ENCODE measurements around the gene TBC1D23. TPM values are rescaled to one million over a fixed set of nuclear protein-coding genes. Genes with fewer than 3 reads are reported as not detected.

The TBC1D23 gene
- total RNA-seq, 1 experiment from 2014 or later: 68.0 TPM

DNA sequence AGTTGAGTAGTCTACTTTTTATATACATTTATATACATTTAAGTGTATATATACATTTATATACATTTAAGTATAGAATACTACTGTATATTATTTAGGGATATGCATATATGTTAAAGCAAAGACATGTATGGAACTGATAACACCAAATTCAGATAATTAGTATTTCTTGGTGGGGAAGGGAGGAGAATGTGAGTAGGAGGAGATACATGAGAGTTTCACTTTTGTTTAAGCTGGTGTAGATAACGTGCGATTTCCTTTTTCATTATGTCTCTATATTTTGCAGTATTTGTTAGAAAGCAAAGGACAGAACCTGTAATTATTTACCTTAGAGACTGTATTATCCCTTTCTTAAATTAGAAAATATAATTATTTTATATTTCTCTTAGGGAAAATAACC is 57.1 kb downstream of the TBC1D23 start:
- H3F3A ChIP-seq (ENCODE audit: insufficient read depth, low read depth): peaks cover 20% of the 10 kb centered on the region
- no peaks in the 10 kb centered on the region for H3K9me2 ChIP-seq (ENCODE audit: insufficient read depth)
- H3K27ac ChIP-seq: no peak overlapping the region
- 0 out of 2 replicates have a peak, but pooled peaks cover 3% of the 10 kb centered on the region for H4K20me1 ChIP-seq (ENCODE audit: insufficient read depth)
- no peaks in the 10 kb centered on the region for H3K9me3 ChIP-seq (ENCODE audit: insufficient read depth, low read depth)
- H3K36me3 ChIP-seq (ENCODE audit: low read depth): peaks cover 42% of the 10 kb centered on the region
- TF ChIP-seq, protein P1, sequence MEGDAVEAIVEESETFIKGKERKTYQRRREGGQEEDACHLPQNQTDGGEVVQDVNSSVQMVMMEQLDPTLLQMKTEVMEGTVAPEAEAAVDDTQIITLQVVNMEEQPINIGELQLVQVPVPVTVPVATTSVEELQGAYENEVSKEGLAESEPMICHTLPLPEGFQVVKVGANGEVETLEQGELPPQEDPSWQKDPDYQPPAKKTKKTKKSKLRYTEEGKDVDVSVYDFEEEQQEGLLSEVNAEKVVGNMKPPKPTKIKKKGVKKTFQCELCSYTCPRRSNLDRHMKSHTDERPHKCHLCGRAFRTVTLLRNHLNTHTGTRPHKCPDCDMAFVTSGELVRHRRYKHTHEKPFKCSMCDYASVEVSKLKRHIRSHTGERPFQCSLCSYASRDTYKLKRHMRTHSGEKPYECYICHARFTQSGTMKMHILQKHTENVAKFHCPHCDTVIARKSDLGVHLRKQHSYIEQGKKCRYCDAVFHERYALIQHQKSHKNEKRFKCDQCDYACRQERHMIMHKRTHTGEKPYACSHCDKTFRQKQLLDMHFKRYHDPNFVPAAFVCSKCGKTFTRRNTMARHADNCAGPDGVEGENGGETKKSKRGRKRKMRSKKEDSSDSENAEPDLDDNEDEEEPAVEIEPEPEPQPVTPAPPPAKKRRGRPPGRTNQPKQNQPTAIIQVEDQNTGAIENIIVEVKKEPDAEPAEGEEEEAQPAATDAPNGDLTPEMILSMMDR (conservative IDR thresholded peaks at IDR 0.05): no peak
- TF ChIP-seq EZH2 (IDR thresholded peaks at IDR 0.05; ENCODE audit: low read depth): no peak
- no peaks in the 10 kb centered on the region for H3K79me2 ChIP-seq (ENCODE audit: low read depth)
- H3K4me1 ChIP-seq (replicated peaks; ENCODE audit: insufficient read depth): no peaks in the 10 kb centered on the region
- no peak overlapping the region for H3K4me3 ChIP-seq
- intact Hi-C loops (cut with micrococcal nuclease; ENCODE audit: unreplicated experiment): loop anchor here (2.0 to 10.0 kb wide), 4 partner anchors 273 to 879 kb away; no protein-coding TSS in a partner anchor
- POLR2A ChIA-PET (ENCODE audit: unreplicated experiment): interaction anchor here (0.6 kb wide), 1 partner anchor 815 kb away, joined by 3 read pairs; no protein-coding TSS in a partner anchor
- CTCF ChIA-PET: interaction anchor here (0.6 kb wide), 1 partner anchor 333 kb away, joined by 3 read pairs; no protein-coding TSS in a partner anchor
- no peak for DNase-seq
- no peak overlapping the region for H3K4me2 ChIP-seq
- H3K27me3 ChIP-seq (ENCODE audit: insufficient read depth, low read depth): no peaks in the 10 kb centered on the region
- no peak overlapping the region for H2AFZ ChIP-seq
- no TSS peak for BruUV-seq (replicated peaks)

DNA sequence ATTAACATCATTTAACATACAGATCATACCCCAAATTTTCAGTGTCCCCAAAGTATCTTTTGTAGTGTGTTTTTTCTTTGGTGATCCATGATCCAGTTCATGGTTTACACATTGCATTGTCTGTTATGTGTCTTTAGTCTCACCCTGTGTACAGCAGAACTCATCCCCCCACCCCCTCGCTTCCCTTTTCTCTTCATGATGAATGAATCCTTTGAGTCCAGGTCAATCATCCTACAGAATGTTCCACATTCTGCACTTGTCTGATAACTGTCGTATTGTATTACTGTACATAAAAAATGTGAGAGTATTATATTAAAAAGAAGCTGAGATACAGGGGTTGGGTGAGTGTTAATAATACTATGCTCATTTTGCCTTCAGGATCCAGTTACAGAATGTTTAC is 59.2 kb downstream of the TBC1D23 start:
- H4K20me1 ChIP-seq (ENCODE audit: insufficient read depth): 0 out of 2 replicates have a peak, but pooled peaks cover 3% of the 10 kb centered on the region
- no peak overlapping the region for H3K4me3 ChIP-seq
- H3K36me3 ChIP-seq (ENCODE audit: low read depth): peaks cover 37% of the 10 kb centered on the region
- peaks cover 20% of the 10 kb centered on the region for H3F3A ChIP-seq (ENCODE audit: insufficient read depth, low read depth)
- TF ChIP-seq, protein P1 (conservative IDR thresholded peaks at IDR 0.05): no peak
- no peak for TF ChIP-seq EZH2 (IDR thresholded peaks at IDR 0.05; ENCODE audit: low read depth)
- ChIA-PET POLR2A (ENCODE audit: unreplicated experiment) (no interaction called here), CTCF (no interaction called here)
- H2AFZ ChIP-seq: no peak overlapping the region
- no peaks in the 10 kb centered on the region for H3K27me3 ChIP-seq (ENCODE audit: insufficient read depth, low read depth)
- intact Hi-C loops (cut with micrococcal nuclease; ENCODE audit: unreplicated experiment): loop anchor here (5.0 to 10.0 kb wide), 4 partner anchors 402 to 877 kb away; no protein-coding TSS in a partner anchor
- H3K4me1 ChIP-seq (replicated peaks; ENCODE audit: insufficient read depth): no peaks in the 10 kb centered on the region
- no peak overlapping the region for H3K27ac ChIP-seq
- BruUV-seq (replicated peaks): no TSS peak
- no peak for DNase-seq
- no peaks in the 10 kb centered on the region for H3K9me2 ChIP-seq (ENCODE audit: insufficient read depth)
- H3K79me2 ChIP-seq (ENCODE audit: low read depth): no peaks in the 10 kb centered on the region
- H3K9me3 ChIP-seq (ENCODE audit: insufficient read depth, low read depth): no peaks in the 10 kb centered on the region
- no peak overlapping the region for H3K4me2 ChIP-seq

DNA sequence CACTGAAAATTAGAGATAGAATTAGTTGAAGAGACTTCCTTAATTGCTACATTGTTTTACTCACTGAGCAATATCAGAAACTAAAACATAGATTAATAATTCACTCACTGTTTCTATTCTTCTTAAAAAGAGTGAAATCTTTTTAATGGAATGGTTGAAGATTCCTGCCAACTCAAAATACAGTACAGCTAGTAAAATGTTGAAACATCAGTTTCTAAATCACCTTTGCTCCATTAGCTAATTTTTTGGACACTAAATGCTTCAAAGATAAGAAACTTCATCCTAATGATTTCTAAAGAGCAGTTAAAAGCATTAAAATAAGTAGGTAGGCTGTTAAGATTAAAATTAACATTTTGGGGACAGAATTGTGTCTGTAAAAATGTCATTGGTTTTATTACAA is 63.3 kb downstream of the TBC1D23 start:
- Histone ChIP-seq H3K79me2 (ENCODE audit: low read depth) (no peaks in the 10 kb centered on the region), H2AFZ (no peak overlapping the region), H3K4me1 (replicated peaks; ENCODE audit: insufficient read depth) (no peaks in the 10 kb centered on the region), H3K9me3 (ENCODE audit: insufficient read depth, low read depth) (no peaks in the 10 kb centered on the region), H3K9me2 (ENCODE audit: insufficient read depth) (no peaks in the 10 kb centered on the region), H4K20me1 (ENCODE audit: insufficient read depth) (no peaks in the 10 kb centered on the region), H3K27me3 (ENCODE audit: insufficient read depth, low read depth) (no peaks in the 10 kb centered on the region), H3K36me3 (ENCODE audit: low read depth) (peaks cover 37% of the 10 kb centered on the region), H3K27ac (no peak overlapping the region), H3K4me2 (no peak overlapping the region), H3F3A (ENCODE audit: insufficient read depth, low read depth) (no peaks in the 10 kb centered on the region; the same call in 1 of the 2 replicates), H3K4me3 (no peak overlapping the region)
- intact Hi-C loops (cut with micrococcal nuclease; ENCODE audit: unreplicated experiment): loop anchor here (5.0 kb wide), 1 partner anchor 398 kb away; no protein-coding TSS in a partner anchor
- BruUV-seq (replicated peaks): no TSS peak
- no peak for DNase-seq
- POLR2A ChIA-PET (ENCODE audit: unreplicated experiment): interaction anchor here (0.7 to 0.8 kb wide), 2 partner anchors 15 to 69 kb away, joined by 3 to 4 read pairs; no protein-coding TSS in a partner anchor
- CTCF ChIA-PET: no interaction called here
- TF ChIP-seq EZH2 (IDR thresholded peaks at IDR 0.05; ENCODE audit: low read depth): no peak
- TF ChIP-seq, protein P1 (conservative IDR thresholded peaks at IDR 0.05): no peak

Measured in PC-9 (cell line).